ENCODE results near the gene ANKS3.

- no peak for TF ChIP-seq POLR2A (IDR thresholded peaks at IDR 0.05; ENCODE audit: low read depth, low read length)
- TF ChIP-seq TAF1 (IDR thresholded peaks at IDR 0.05; ENCODE audit: borderline replicate concordance, low read depth, low read length) = no peak
Measured at GRCh38 chr16:4692460-4693295, 41.4 kb downstream of the ANKS3 start.

Data from GM12892 (cell line).